ENCODE data around the gene USP53. TPM values are rescaled to one million over a fixed set of nuclear protein-coding genes. Genes with fewer than 3 reads are reported as not detected.

Gene USP53
- total and polyA plus RNA-seq, 9 of the 15 experiments (the other 6 are each of a cell fraction or from before 2014, with no cell fraction given) = 2.9 to 9.6 (median 8.3) TPM

- ChIA-PET POLR2A (interaction anchor here (0.7 kb wide), 1 partner anchor 19 kb away, joined by 4 read pairs; no protein-coding TSS in a partner anchor), CTCF (ENCODE audit: low intra/inter-chr PET ratio) (no interaction called here)
- no peak overlapping the region for H3K4me2 ChIP-seq (ENCODE audit: insufficient read depth, low read length)
- no TSS peak for BruUV-seq (replicated peaks)
- no peaks in the 10 kb centered on the region for H3K9me3 ChIP-seq (replicated peaks; ENCODE audit: control insufficient read depth, insufficient read depth, low read depth, low read length)
- no peak for ATAC-seq
- no peaks in the 10 kb centered on the region for H3K27me3 ChIP-seq (ENCODE audit: control insufficient read depth in 2 of 2, insufficient read depth in 2 of 2, low read length in 2 of 2)
- in situ Hi-C loops (cut with MboI) (no loop called here), intact Hi-C loops (cut with micrococcal nuclease) (no loop called here)
- H3K9me1 ChIP-seq (ENCODE audit: control insufficient read depth, insufficient read depth, low read length) = no peaks in the 10 kb centered on the region
- no peak overlapping the region for H3K27ac ChIP-seq (ENCODE audit: extremely low read depth, low read depth, low read length)
- no peak for DNase-seq (ENCODE audit: extremely low read depth in 1 of 4, low spot score in 3 of 4)
- no peak overlapping the region for H2AFZ ChIP-seq (ENCODE audit: low read depth, low read length)
- no peaks in the 10 kb centered on the region for H4K20me1 ChIP-seq (replicated peaks; ENCODE audit: control insufficient read depth, insufficient read depth, low read length)
- H3K4me1 ChIP-seq (replicated peaks in 1 of 2; ENCODE audit: control insufficient read depth in 2 of 2, insufficient read depth in 2 of 2, low read length in 2 of 2) = no peaks in the 10 kb centered on the region
- no peaks in the 10 kb centered on the region for H3K36me3 ChIP-seq (ENCODE audit: control insufficient read depth, insufficient read depth, low read length)
- WGBS (ENCODE audit: insufficient coverage, low coverage, missing lambda C conversion rate) = 2% methylated on average over 2 of the region's 2 CpGs
- no peaks in the 10 kb centered on the region for H3K79me2 ChIP-seq (ENCODE audit: control insufficient read depth, insufficient read depth, low read length)
- no peak for FAIRE-seq
- no peak overlapping the region for H3K4me3 ChIP-seq
- H3K9ac ChIP-seq (ENCODE audit: insufficient read depth in 1 of 2, low read depth in 2 of 2, low read length in 2 of 2) = no peak overlapping the region
- peak; percentile 45; the same call in 1 of the 2 replicates for TF ChIP-seq CBFA2T3 (IDR thresholded peaks at IDR 0.05)
- TF ChIP-seq NR2C1 (IDR thresholded peaks at IDR 0.05) = no peak
- TF ChIP-seq NR2C1 (tag; IDR thresholded peaks at IDR 0.05) = no peak
- TF ChIP-seq GTF2A2 (tag; IDR thresholded peaks at IDR 0.05) = no peak
- TF ChIP-seq NFIC (IDR thresholded peaks at IDR 0.05) = 0 out of 2 replicates have a peak, but pooled peaks have one; percentile 11
- TF ChIP-seq HIVEP1 (CRISPR knock-in tag; IDR thresholded peaks at IDR 0.05) = no peak
- TF ChIP-seq SIN3A (IDR thresholded peaks at IDR 0.05; ENCODE audit: borderline replicate concordance in 2 of 2, control insufficient read depth in 1 of 2, low read depth in 2 of 2, low read length in 2 of 2) = no peak
- no peak for TF ChIP-seq HLTF (IDR thresholded peaks at IDR 0.05)
- no peak for TF ChIP-seq HMGXB4 (CRISPR knock-in tag; IDR thresholded peaks at IDR 0.05)
- no peak for TF ChIP-seq FOXK2 (conservative IDR thresholded peaks at IDR 0.05 in 1 of 2, IDR thresholded peaks at IDR 0.05 in 1 of 2; ENCODE audit: low read depth in 2 of 2)
- 0 out of 2 replicates have a peak, but pooled peaks have one; percentile 9 for TF ChIP-seq TCF3 (CRISPR knock-in tag; IDR thresholded peaks at IDR 0.05)
- TF ChIP-seq TEAD4 (IDR thresholded peaks at IDR 0.05; ENCODE audit: low read length) = peak; percentile 43
- TF ChIP-seq TEAD4 (CRISPR knock-in tag; IDR thresholded peaks at IDR 0.05; ENCODE audit: borderline replicate concordance) = no peak
- TF ChIP-seq ZFP30 (CRISPR knock-in tag; IDR thresholded peaks at IDR 0.05; ENCODE audit: borderline replicate concordance) = no peak
- TF ChIP-seq CREB3 (tag; conservative IDR thresholded peaks at IDR 0.05; ENCODE audit: low read depth) = no peak
- TF ChIP-seq ZNF395 (CRISPR knock-in tag; IDR thresholded peaks at IDR 0.05) = no peak
- TF ChIP-seq PYGO2 (tag; IDR thresholded peaks at IDR 0.05) = no peak
These were observed 117.5 kb downstream of the USP53 start for GRCh38 chr4:119329835-119330620.
